HepG2 (cell line): Measurements from ENCODE around the gene EP300. TPM values are rescaled to one million over a fixed set of nuclear protein-coding genes. Genes with fewer than 3 reads are reported as not detected.

ENCODE experiments used
- ATF1 ChIP-seq: IDR thresholded peaks from 2 replicates; pipeline ENCODE4 v1.6.1; 2016; ENCODE audit warnings: mild to moderate bottlenecking, control low read depth
- BHLHE40 ChIP-seq: IDR thresholded peaks from 2 replicates; pipeline ENCODE4 v1.6.1; 2011; ENCODE audit warnings: low read length, improper control_type of control experiment
- ELK4 ChIP-seq: sonication (generic); formaldehyde crosslinking; IDR thresholded peaks from 2 replicates; pipeline ENCODE4 v1.9.0; 2021; ENCODE audit warnings: missing genetic modification reagents, borderline replicate concordance
- FOXP4 ChIP-seq: sonication (generic); formaldehyde crosslinking; IDR thresholded peaks from 2 replicates; pipeline ENCODE4 v1.4.0; 2020; ENCODE audit warnings: missing genetic modification reagents
- GPN1 ChIP-seq: sonication (generic); formaldehyde crosslinking; IDR thresholded peaks from 2 replicates; pipeline ENCODE4 v1.5.1; 2020; ENCODE audit warnings: missing genetic modification reagents, borderline replicate concordance
- HNF4G ChIP-seq, 2 experiments: sonication (generic) in 1 of 2; formaldehyde crosslinking in 1 of 2; IDR thresholded peaks; 2 replicates each; pipeline versions ENCODE4 v1.4.0 to v1.6.1; 2011 to 2020; ENCODE audit warnings: borderline replicate concordance in 2 of 2, low read depth in 2 of 2, mild to moderate bottlenecking in 2 of 2, low read length in 1 of 2, missing genetic modification reagents in 1 of 2, moderate library complexity in 1 of 2
- KDM5B ChIP-seq: sonication (generic); formaldehyde crosslinking; IDR thresholded peaks from 2 replicates; pipeline ENCODE4 v1.4.0; 2020; ENCODE audit warnings: missing genetic modification reagents, mild to moderate bottlenecking, borderline replicate concordance
- MNT ChIP-seq: fragments of 450-650 bp; IDR thresholded peaks from 2 replicates; pipeline ENCODE4 v1.6.1; 2016
- NPAS2 ChIP-seq: sonication (generic); formaldehyde crosslinking; IDR thresholded peaks from 2 replicates; pipeline ENCODE4 v1.8.0; 2022; ENCODE audit warnings: mild to moderate bottlenecking, missing genetic modification reagents, borderline replicate concordance
- RBFOX2 ChIP-seq: fragments of 200-400 bp; formaldehyde crosslinking; IDR thresholded peaks from 2 replicates; pipeline ENCODE4 v1.6.1; 2017; ENCODE audit warnings: low read depth, mild to moderate bottlenecking, low read length
- SCMH1 ChIP-seq: sonication (generic); formaldehyde crosslinking; IDR thresholded peaks from 2 replicates; pipeline ENCODE4 v1.9.0; 2021; ENCODE audit warnings: missing genetic modification reagents, mild to moderate bottlenecking, borderline replicate concordance
- SKIL ChIP-seq: sonication (generic); formaldehyde crosslinking; IDR thresholded peaks from 2 replicates; pipeline ENCODE4 v1.8.0; 2022; ENCODE audit warnings: missing genetic modification reagents, mild to moderate bottlenecking, moderate library complexity, borderline replicate concordance
- SP4 ChIP-seq: sonication (generic); formaldehyde crosslinking; IDR thresholded peaks from 2 replicates; pipeline ENCODE4 v1.8.1; 2023; ENCODE audit warnings: mild to moderate bottlenecking, missing genetic modification reagents
- ZBTB1 ChIP-seq: sonication (generic); formaldehyde crosslinking; IDR thresholded peaks from 2 replicates; pipeline ENCODE4 v1.4.0; 2020; ENCODE audit warnings: missing genetic modification reagents, borderline replicate concordance
- ZBTB25 ChIP-seq: IDR thresholded peaks from 2 replicates; pipeline ENCODE4 v1.6.1; 2018; ENCODE audit warnings: missing genetic modification reagents
- ZNF17 ChIP-seq: sonication (generic); formaldehyde crosslinking; IDR thresholded peaks from 2 replicates; pipeline ENCODE4 v1.5.0; 2020; ENCODE audit warnings: mild to moderate bottlenecking, missing genetic modification reagents
- ZNF180 ChIP-seq: sonication (generic); formaldehyde crosslinking; IDR thresholded peaks from 2 replicates; pipeline ENCODE4 v1.4.0; 2020; ENCODE audit warnings: low read depth, missing genetic modification reagents, borderline replicate concordance
- ZNF280B ChIP-seq: sonication (generic); formaldehyde crosslinking; IDR thresholded peaks from 2 replicates; pipeline ENCODE4 v1.5.0; 2020; ENCODE audit warnings: missing genetic modification reagents, mild to moderate bottlenecking, borderline replicate concordance
- ZNF296 ChIP-seq: sonication (generic); formaldehyde crosslinking; conservative IDR thresholded peaks from 2 replicates; pipeline ENCODE4 v1.5.0; 2020; ENCODE audit warnings: mild to moderate bottlenecking, missing genetic modification reagents
- ZNF746 ChIP-seq: sonication (generic); formaldehyde crosslinking; IDR thresholded peaks from 2 replicates; pipeline ENCODE4 v1.8.0; 2022; ENCODE audit warnings: mild to moderate bottlenecking, missing genetic modification reagents
- polyA plus RNA-seq, 8 experiments: library from polyadenylated mRNA; depleted of rRNA in 3 of 8; stranded (reverse) in 7 of 8; unstranded in 1 of 8; fragments of >200 nt; fragmentation: Illumina TruSeq in 4 of 8; extraction: Trizol in 4 of 8; gene quantifications; 2 replicates each; pipeline versions ENCODE4 v1.2.1 to v1.2.3, GENCODE V29; 2011 to 2016; ENCODE audit warnings: low read depth in 4 of 8, missing spikeins in 1 of 8, mixed read lengths in 1 of 8; ENCODE audit not compliant: insufficient read depth in 1 of 8
- total RNA-seq, 5 experiments: library from RNA; depleted of rRNA; stranded (reverse); fragments of >200 nt; fragmentation: Illumina TruSeq; extraction: Trizol; gene quantifications; 2 replicates each; pipeline ENCODE4 v1.2.3, GENCODE V29; 2016; ENCODE audit warnings: low read depth in 1 of 5

EP300 gene
- total and polyA plus RNA-seq, 2 of the 13 experiments (the other 11 are each of a cell fraction or from before 2014, with no cell fraction given), result 13.6 to 14.9 TPM

- TF ChIP-seq ZNF180 (CRISPR knock-in tag) (no peak), KDM5B (CRISPR knock-in tag) (no peak), SP4 (CRISPR knock-in tag) (no peak), BHLHE40 (no peak), SCMH1 (CRISPR knock-in tag) (no peak), ELK4 (CRISPR knock-in tag) (no peak), RBFOX2 (no peak), HNF4G (IDR thresholded peaks at IDR 0.05; ENCODE audit: borderline replicate concordance, low read depth, low read length) (peak; percentile 46; the same call in 1 of the 2 replicates), HNF4G (CRISPR knock-in tag; IDR thresholded peaks at IDR 0.05; ENCODE audit: borderline replicate concordance, low read depth) (no peak), ZNF17 (CRISPR knock-in tag) (no peak), GPN1 (CRISPR knock-in tag) (no peak), ZNF280B (CRISPR knock-in tag) (no peak), ZNF296 (CRISPR knock-in tag) (no peak), SKIL (CRISPR knock-in tag) (no peak), ATF1 (CRISPR knock-in tag) (peak; percentile 47; the same call in 1 of the 2 replicates), ZNF746 (no peak), MNT (no peak), FOXP4 (CRISPR knock-in tag) (no peak), ZBTB25 (CRISPR knock-in tag) (no peak), ZBTB1 (CRISPR knock-in tag) (no peak), NPAS2 (CRISPR knock-in tag) (no peak)
Observed at GRCh38 chr22:41094041-41094593, 1.7 kb downstream of the EP300 start (continued).
